ENCODE measurements around the gene RB1.

- TF ChIP-seq CTCF (conservative IDR thresholded peaks at IDR 0.05; ENCODE audit: low read depth in 2 of 2) (no peak), JUNB (IDR thresholded peaks at IDR 0.05; ENCODE audit: unreplicated experiment) (no peak), EZH2 (IDR thresholded peaks at IDR 0.05; ENCODE audit: low read depth, unreplicated experiment) (no peak), EZH2phosphoT487 (IDR thresholded peaks at IDR 0.05; ENCODE audit: unreplicated experiment) (no peak), REST (IDR thresholded peaks at IDR 0.05; ENCODE audit: unreplicated experiment) (no peak), POLR2AphosphoS5 (IDR thresholded peaks at IDR 0.05; ENCODE audit: low read depth) (no peak), CREB1 (CRISPR knock-in tag; IDR thresholded peaks at IDR 0.05; ENCODE audit: low read depth) (no peak), ZNF331 (CRISPR knock-in tag; IDR thresholded peaks at IDR 0.05; ENCODE audit: low read depth) (no peak)
Measured at GRCh38 chr13:48401480-48401879, 97.9 kb downstream of the RB1 start.

All from GM23338 (cell line).